Measurements from ENCODE around the gene RAD54L. TPM values are rescaled to one million over a fixed set of nuclear protein-coding genes. Genes with fewer than 3 reads are reported as not detected.

Gene RAD54L
- total RNA-seq, 1 experiment from 2014 or later: 28.9 TPM

GRCh38 chr1:46256523-46256922 lies 9.0 kb downstream of the RAD54L start:
- H4K20me1 ChIP-seq (ENCODE audit: insufficient read depth): no peaks in the 10 kb centered on the region
- peaks cover 61% of the 10 kb centered on the region for H3K79me2 ChIP-seq (ENCODE audit: insufficient read depth, low read length)
- no peaks in the 10 kb centered on the region for H3K9me3 ChIP-seq (ENCODE audit: control insufficient read depth in 1 of 2, insufficient read depth in 1 of 2, low read depth in 1 of 2, low read length in 2 of 2)
- TF ChIP-seq ATF3 (IDR thresholded peaks at IDR 0.05): no peak
- no peak for TF ChIP-seq SIN3A (IDR thresholded peaks at IDR 0.05; ENCODE audit: low read depth)
- TF ChIP-seq JUND (IDR thresholded peaks at IDR 0.05): no peak
- no peak for TF ChIP-seq POLR2A (IDR thresholded peaks at IDR 0.05; ENCODE audit: borderline replicate concordance, extremely low read depth, insufficient read depth, insufficient read length)
- TF ChIP-seq, protein P1, sequence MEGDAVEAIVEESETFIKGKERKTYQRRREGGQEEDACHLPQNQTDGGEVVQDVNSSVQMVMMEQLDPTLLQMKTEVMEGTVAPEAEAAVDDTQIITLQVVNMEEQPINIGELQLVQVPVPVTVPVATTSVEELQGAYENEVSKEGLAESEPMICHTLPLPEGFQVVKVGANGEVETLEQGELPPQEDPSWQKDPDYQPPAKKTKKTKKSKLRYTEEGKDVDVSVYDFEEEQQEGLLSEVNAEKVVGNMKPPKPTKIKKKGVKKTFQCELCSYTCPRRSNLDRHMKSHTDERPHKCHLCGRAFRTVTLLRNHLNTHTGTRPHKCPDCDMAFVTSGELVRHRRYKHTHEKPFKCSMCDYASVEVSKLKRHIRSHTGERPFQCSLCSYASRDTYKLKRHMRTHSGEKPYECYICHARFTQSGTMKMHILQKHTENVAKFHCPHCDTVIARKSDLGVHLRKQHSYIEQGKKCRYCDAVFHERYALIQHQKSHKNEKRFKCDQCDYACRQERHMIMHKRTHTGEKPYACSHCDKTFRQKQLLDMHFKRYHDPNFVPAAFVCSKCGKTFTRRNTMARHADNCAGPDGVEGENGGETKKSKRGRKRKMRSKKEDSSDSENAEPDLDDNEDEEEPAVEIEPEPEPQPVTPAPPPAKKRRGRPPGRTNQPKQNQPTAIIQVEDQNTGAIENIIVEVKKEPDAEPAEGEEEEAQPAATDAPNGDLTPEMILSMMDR (IDR thresholded peaks at IDR 0.05 in 2 of 3, conservative IDR thresholded peaks at IDR 0.05 in 1 of 3; ENCODE audit: borderline replicate concordance in 1 of 3, insufficient read depth in 1 of 3, low read depth in 2 of 3, low read length in 2 of 3): no peak
- TF ChIP-seq ZFX (IDR thresholded peaks at IDR 0.05): no peak
- no peak for TF ChIP-seq POLR2AphosphoS5 (IDR thresholded peaks at IDR 0.05; ENCODE audit: low read depth, low read length)
- no peak for TF ChIP-seq REST (IDR thresholded peaks at IDR 0.05; ENCODE audit: low read depth)
- TF ChIP-seq SP1 (IDR thresholded peaks at IDR 0.05; ENCODE audit: low read depth): no peak
- TF ChIP-seq FOSL1 (IDR thresholded peaks at IDR 0.05; ENCODE audit: low read depth): no peak
- no peak for TF ChIP-seq RAD21 (IDR thresholded peaks at IDR 0.05; ENCODE audit: low read depth)
- TF ChIP-seq EGR1 (IDR thresholded peaks at IDR 0.05; ENCODE audit: low read depth): no peak
- TF ChIP-seq YY1 (IDR thresholded peaks at IDR 0.05; ENCODE audit: extremely low read depth, insufficient replicate concordance, low read depth, low read length): no peak
- TF ChIP-seq CBX3 (IDR thresholded peaks at IDR 0.05; ENCODE audit: low read depth): no peak
- no peak for TF ChIP-seq ZNF274 (IDR thresholded peaks at IDR 0.05; ENCODE audit: low read depth, low read length)
- TF ChIP-seq ELF1 (IDR thresholded peaks at IDR 0.05; ENCODE audit: borderline replicate concordance, low read depth): no peak
- no peak for TF ChIP-seq ZBTB33 (IDR thresholded peaks at IDR 0.05; ENCODE audit: extremely low read depth, insufficient replicate concordance, low read length)
- no peak for TF ChIP-seq SRF (IDR thresholded peaks at IDR 0.05; ENCODE audit: low read depth)
- H3K4me2 ChIP-seq (ENCODE audit: low read length): no peak overlapping the region
- no peaks in the 10 kb centered on the region for H3K9me2 ChIP-seq (ENCODE audit: insufficient read depth)
- H3K9ac ChIP-seq (ENCODE audit: low read length): no peak overlapping the region
- intact Hi-C loops (cut with micrococcal nuclease): no loop called here
- no TSS peak for BruUV-seq (replicated peaks)
- POLR2A ChIA-PET: no interaction called here
- ATAC-seq (no peak), DNase-seq (ENCODE audit: low read depth, low spot score) (no peak)
- peaks cover 27 to 77% of the 10 kb centered on the region in 2 experiments for H3K36me3 ChIP-seq (ENCODE audit: control insufficient read depth in 1 of 2, insufficient read depth in 2 of 2, low read length in 2 of 2)
- CTCF ChIA-PET: interaction anchor here (1.2 kb wide), 1 partner anchor 12 kb away, joined by 4 read pairs; no protein-coding TSS in a partner anchor
- H3K4me1 ChIP-seq (ENCODE audit: control insufficient read depth in 1 of 2, insufficient read depth in 2 of 2, low read length in 2 of 2): no peaks in the 10 kb centered on the region
- RAD21 ChIA-PET (ENCODE audit: low non-redundant PET in 1 of 2, low total read pairs in 2 of 2, uncharacterized antibody in 2 of 2, unreplicated experiment in 2 of 2): no interaction called here
- H3K4me3 ChIP-seq (replicated peaks in 1 of 2; ENCODE audit: low read depth in 1 of 2, low read length in 2 of 2): no peak overlapping the region
- no peaks in the 10 kb centered on the region for H3K27me3 ChIP-seq (ENCODE audit: insufficient read depth, low read length)
- no peak overlapping the region for H3K27ac ChIP-seq (ENCODE audit: low read depth, low read length)
- no peak overlapping the region for H2AFZ ChIP-seq (ENCODE audit: low read depth, low read length, poor library complexity, severe bottlenecking)

All from HCT116 (cell line).